Breast epithelium (tissue), 3 donors: Measurements from ENCODE around the gene PSMC3IP.
"Not testable (repeated sequence)": the region's sequence is repeated elsewhere in the genome, so short reads cannot be mapped to it uniquely, and the experiment has no call there.

Experiments used
- POLR2A ChIP-seq: fragments of 450-650 bp; IDR thresholded peaks from one replicate; pipeline ENCODE4 v1.6.1; 2016; ENCODE audit warnings: antibody characterized with exemption, mild to moderate bottlenecking, moderate library complexity
- POLR2AphosphoS5 ChIP-seq, 3 donors: sonication (generic); formaldehyde crosslinking; IDR thresholded peaks; one replicate each; pipeline ENCODE4 v1.6.1; 2017; ENCODE audit warnings: antibody characterized with exemption in 3 of 3
- TF ChIP-seq, protein P1 (sequence below), 3 donors: fragments of 450-650 bp; IDR thresholded peaks; one replicate each; pipeline ENCODE4 v1.5.1; 2016 to 2017; ENCODE audit warnings: antibody characterized with exemption in 3 of 3, mild to moderate bottlenecking in 3 of 3, moderate library complexity in 3 of 3

- TF ChIP-seq, protein P1, sequence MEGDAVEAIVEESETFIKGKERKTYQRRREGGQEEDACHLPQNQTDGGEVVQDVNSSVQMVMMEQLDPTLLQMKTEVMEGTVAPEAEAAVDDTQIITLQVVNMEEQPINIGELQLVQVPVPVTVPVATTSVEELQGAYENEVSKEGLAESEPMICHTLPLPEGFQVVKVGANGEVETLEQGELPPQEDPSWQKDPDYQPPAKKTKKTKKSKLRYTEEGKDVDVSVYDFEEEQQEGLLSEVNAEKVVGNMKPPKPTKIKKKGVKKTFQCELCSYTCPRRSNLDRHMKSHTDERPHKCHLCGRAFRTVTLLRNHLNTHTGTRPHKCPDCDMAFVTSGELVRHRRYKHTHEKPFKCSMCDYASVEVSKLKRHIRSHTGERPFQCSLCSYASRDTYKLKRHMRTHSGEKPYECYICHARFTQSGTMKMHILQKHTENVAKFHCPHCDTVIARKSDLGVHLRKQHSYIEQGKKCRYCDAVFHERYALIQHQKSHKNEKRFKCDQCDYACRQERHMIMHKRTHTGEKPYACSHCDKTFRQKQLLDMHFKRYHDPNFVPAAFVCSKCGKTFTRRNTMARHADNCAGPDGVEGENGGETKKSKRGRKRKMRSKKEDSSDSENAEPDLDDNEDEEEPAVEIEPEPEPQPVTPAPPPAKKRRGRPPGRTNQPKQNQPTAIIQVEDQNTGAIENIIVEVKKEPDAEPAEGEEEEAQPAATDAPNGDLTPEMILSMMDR (IDR thresholded peaks at IDR 0.05) = not testable (repeated sequence)
- TF ChIP-seq POLR2A; POLR2AphosphoS5 (IDR thresholded peaks at IDR 0.05): not testable (repeated sequence)
Measured at GRCh38 chr17:42540558-42540957, 37.0 kb downstream of the PSMC3IP start.
